ENCODE measurements around the gene MAP2K1. TPM values are rescaled to one million over a fixed set of nuclear protein-coding genes. Genes with fewer than 3 reads are reported as not detected.
"Not testable (repeated sequence)": the region's sequence is repeated elsewhere in the genome, so short reads cannot be mapped to it uniquely, and the experiment has no call there.

Gene MAP2K1
- total RNA-seq, 2 experiments from 2014 or later, result 103 to 108 TPM

- no peaks in the 10 kb centered on the region for H3K9me3 Mint-ChIP-seq
- H3K36me3 Mint-ChIP-seq, result peaks cover 33% of the 10 kb centered on the region
- no peak for DNase-seq
- H3K27me3 Mint-ChIP-seq, result no peaks in the 10 kb centered on the region
- no peak overlapping the region for H3K27ac Mint-ChIP-seq
- H3K4me3 Mint-ChIP-seq, result no peak overlapping the region
- peaks cover 56% of the 10 kb centered on the region for H3K4me1 Mint-ChIP-seq
These were observed 39.1 kb downstream of the MAP2K1 start for GRCh38 chr15:66425837-66426236.

- Mint-ChIP-seq H3K4me1 (peaks cover 72% of the 10 kb centered on the region), H3K9me3 (no peaks in the 10 kb centered on the region), H3K27me3 (no peaks in the 10 kb centered on the region), H3K27ac (no peak overlapping the region), H3K36me3 (peaks cover 27% of the 10 kb centered on the region), H3K4me3 (no peak overlapping the region)
- no peak for DNase-seq
These were observed 42.4 kb downstream of the MAP2K1 start for GRCh38 chr15:66429117-66429516.

GRCh38 chr15:66429546-66429945, 42.8 kb downstream of the MAP2K1 start:
- no peak for DNase-seq
- Mint-ChIP-seq H3K27ac (no peak overlapping the region), H3K27me3 (no peaks in the 10 kb centered on the region), H3K4me3 (no peak overlapping the region), H3K9me3 (no peaks in the 10 kb centered on the region), H3K4me1 (peaks cover 67% of the 10 kb centered on the region), H3K36me3 (peaks cover 23% of the 10 kb centered on the region)

GRCh38 chr15:66430627-66431255, 44.0 kb downstream of the MAP2K1 start:
- peaks cover 58% of the 10 kb centered on the region for H3K4me1 Mint-ChIP-seq
- H3K4me3 Mint-ChIP-seq, result no peak overlapping the region
- H3K27ac Mint-ChIP-seq, result no peak overlapping the region
- H3K9me3 Mint-ChIP-seq, result no peaks in the 10 kb centered on the region
- H3K36me3 Mint-ChIP-seq, result peaks cover 21% of the 10 kb centered on the region
- no peak for DNase-seq
- H3K27me3 Mint-ChIP-seq, result no peaks in the 10 kb centered on the region

- peak overlapping the region; percentile 50 for H3K27ac Mint-ChIP-seq
- H3K4me3 Mint-ChIP-seq, result no peak overlapping the region
- H3K4me1 Mint-ChIP-seq, result peaks cover 40% of the 10 kb centered on the region
- H3K36me3 Mint-ChIP-seq, result peaks cover 42% of the 10 kb centered on the region
- no peaks in the 10 kb centered on the region for H3K27me3 Mint-ChIP-seq
- no peaks in the 10 kb centered on the region for H3K9me3 Mint-ChIP-seq
- DNase-seq, result no peak
These were observed 47.0 kb downstream of the MAP2K1 start for GRCh38 chr15:66433726-66434125.

- Mint-ChIP-seq H3K4me3 (no peak overlapping the region), H3K27me3 (no peaks in the 10 kb centered on the region), H3K36me3 (peaks cover 59% of the 10 kb centered on the region), H3K9me3 (no peaks in the 10 kb centered on the region), H3K27ac (no peak overlapping the region), H3K4me1 (no peaks in the 10 kb centered on the region)
- DNase-seq, result no peak
These were observed 53.8 kb downstream of the MAP2K1 start for GRCh38 chr15:66440501-66440900.

- no peak for DNase-seq
- Mint-ChIP-seq H3K4me3 (no peak overlapping the region), H3K9me3 (no peaks in the 10 kb centered on the region), H3K27me3 (no peaks in the 10 kb centered on the region), H3K27ac (no peak overlapping the region), H3K36me3 (peaks cover 34% of the 10 kb centered on the region), H3K4me1 (peaks cover 7% of the 10 kb centered on the region)
These were observed 65.7 kb downstream of the MAP2K1 start for GRCh38 chr15:66452420-66452819.

GRCh38 chr15:66452971-66453580, 66.4 kb downstream of the MAP2K1 start:
- H3K27ac Mint-ChIP-seq, result no peak overlapping the region
- no peaks in the 10 kb centered on the region for H3K9me3 Mint-ChIP-seq
- H3K27me3 Mint-ChIP-seq, result no peaks in the 10 kb centered on the region

GRCh38 chr15:66454143-66454542, 67.4 kb downstream of the MAP2K1 start:
- Mint-ChIP-seq H3K4me3 (no peak overlapping the region), H3K9me3 (no peaks in the 10 kb centered on the region), H3K27ac (no peak overlapping the region), H3K36me3 (peaks cover 21% of the 10 kb centered on the region), H3K27me3 (no peaks in the 10 kb centered on the region), H3K4me1 (peaks cover 9% of the 10 kb centered on the region)
- no peak for DNase-seq

More at GRCh38 chr15:66452971-66453580, 66.4 kb downstream of the MAP2K1 start:
- no peak for DNase-seq
- Mint-ChIP-seq H3K36me3 (peaks cover 30% of the 10 kb centered on the region), H3K4me1 (peaks cover 7% of the 10 kb centered on the region), H3K4me3 (no peak overlapping the region)

GRCh38 chr15:66456211-66456610, 69.5 kb downstream of the MAP2K1 start:
- H3K36me3 Mint-ChIP-seq, result peaks cover 22% of the 10 kb centered on the region
- H3K4me3 Mint-ChIP-seq, result no peak overlapping the region
- H3K9me3 Mint-ChIP-seq, result no peaks in the 10 kb centered on the region
- H3K27ac Mint-ChIP-seq, result no peak overlapping the region
- H3K4me1 Mint-ChIP-seq, result peaks cover 12% of the 10 kb centered on the region
- DNase-seq, result no peak
- no peaks in the 10 kb centered on the region for H3K27me3 Mint-ChIP-seq

- Mint-ChIP-seq H3K27me3 (no peaks in the 10 kb centered on the region), H3K36me3 (peaks cover 29% of the 10 kb centered on the region), H3K27ac (peak overlapping the region; percentile 42), H3K4me3 (no peak overlapping the region), H3K4me1 (peaks cover 13% of the 10 kb centered on the region), H3K9me3 (no peaks in the 10 kb centered on the region)
- DNase-seq, result no peak
These were observed 73.3 kb downstream of the MAP2K1 start for GRCh38 chr15:66459818-66460615.

GRCh38 chr15:66461294-66461693, 74.6 kb downstream of the MAP2K1 start:
- H3K4me1 Mint-ChIP-seq, H3K27ac Mint-ChIP-seq, H3K4me3 Mint-ChIP-seq, DNase-seq, H3K27me3 Mint-ChIP-seq, H3K9me3 Mint-ChIP-seq: not testable (repeated sequence)
- H3K36me3 Mint-ChIP-seq, result peaks cover 35% of the 10 kb centered on the region

GRCh38 chr15:66461917-66462316, 75.2 kb downstream of the MAP2K1 start:
- no peaks in the 10 kb centered on the region for H3K27me3 Mint-ChIP-seq
- no peak overlapping the region for H3K4me3 Mint-ChIP-seq
- peaks cover 1% of the 10 kb centered on the region for H3K9me3 Mint-ChIP-seq
- H3K27ac Mint-ChIP-seq, result no peak overlapping the region
- DNase-seq, result no peak
- H3K4me1 Mint-ChIP-seq, result peaks cover 8% of the 10 kb centered on the region
- H3K36me3 Mint-ChIP-seq, result peaks cover 39% of the 10 kb centered on the region

- DNase-seq, result no peak
- H3K27ac Mint-ChIP-seq, result no peak overlapping the region
These were observed 75.9 kb downstream of the MAP2K1 start for GRCh38 chr15:66462627-66463026.

GRCh38 chr15:66465294-66465693, 78.6 kb downstream of the MAP2K1 start:
- H3K4me3 Mint-ChIP-seq, DNase-seq, H3K27me3 Mint-ChIP-seq, H3K27ac Mint-ChIP-seq, H3K9me3 Mint-ChIP-seq: not testable (repeated sequence)
- peaks cover 50% of the 10 kb centered on the region for H3K36me3 Mint-ChIP-seq
- H3K4me1 Mint-ChIP-seq, result peaks cover 11% of the 10 kb centered on the region

More at GRCh38 chr15:66462627-66463026, 75.9 kb downstream of the MAP2K1 start:
- Mint-ChIP-seq H3K4me1 (peaks cover 10% of the 10 kb centered on the region), H3K36me3 (peaks cover 44% of the 10 kb centered on the region), H3K4me3 (no peak overlapping the region), H3K27me3 (no peaks in the 10 kb centered on the region), H3K9me3 (peaks cover 1% of the 10 kb centered on the region)
